Stimulated activated CD8-positive, alpha-beta memory T cell treated with anti-CD3 and anti-CD28 coated beads, Interleukin-12 subunit alpha, Interleukin-12 subunit beta, amount 100 ng/mL, for 1 hour (primary cell): ENCODE results near the gene MACROD1.

Experiments
- DNase-seq: peaks from one replicate; pipeline ENCODE4 v3.0.0-alpha.2; 2020; ENCODE audit warnings: low read depth

MACROD1 gene

DNA sequence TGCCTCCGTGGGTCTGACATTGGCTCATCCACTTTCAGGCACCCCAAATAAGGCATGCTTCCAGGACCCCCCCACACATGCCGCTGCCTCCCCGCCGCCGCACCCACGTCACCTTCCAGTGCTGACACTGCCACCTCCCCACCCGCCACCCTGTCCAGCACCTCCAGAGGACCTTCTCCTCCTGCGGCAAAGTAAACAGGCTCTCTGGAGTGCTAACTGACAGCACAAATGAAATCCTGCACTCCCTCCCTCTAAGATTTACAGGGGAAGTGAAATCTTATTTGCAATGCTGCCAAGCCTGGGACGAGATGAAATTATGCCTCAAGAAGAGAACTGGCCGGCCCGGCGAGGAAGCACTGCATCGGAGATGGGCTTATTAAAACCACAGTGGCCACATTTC is 35.3 kb downstream of the MACROD1 start:
- DNase-seq = no peak

DNA sequence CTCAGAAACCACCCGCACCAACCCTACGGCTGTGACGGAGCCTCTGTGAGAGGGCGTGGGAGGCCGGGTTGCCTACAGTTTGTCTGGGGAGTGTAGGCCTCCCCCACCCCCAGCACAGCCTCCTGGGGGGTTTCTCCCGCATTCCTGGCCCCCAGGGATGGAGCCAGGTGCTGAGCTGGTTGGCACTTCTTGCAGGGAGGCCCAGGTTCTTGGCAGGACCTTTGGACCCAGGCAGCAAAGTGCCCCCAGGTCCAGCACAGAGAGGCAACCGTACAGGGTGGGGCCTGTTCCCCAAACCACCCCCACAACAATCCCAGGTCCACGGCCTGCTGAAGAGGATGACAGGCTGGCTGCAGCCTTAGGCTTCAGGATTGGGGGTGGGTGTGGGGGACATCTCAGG is 36.5 kb downstream of the MACROD1 start:
- DNase-seq = no peak

DNA sequence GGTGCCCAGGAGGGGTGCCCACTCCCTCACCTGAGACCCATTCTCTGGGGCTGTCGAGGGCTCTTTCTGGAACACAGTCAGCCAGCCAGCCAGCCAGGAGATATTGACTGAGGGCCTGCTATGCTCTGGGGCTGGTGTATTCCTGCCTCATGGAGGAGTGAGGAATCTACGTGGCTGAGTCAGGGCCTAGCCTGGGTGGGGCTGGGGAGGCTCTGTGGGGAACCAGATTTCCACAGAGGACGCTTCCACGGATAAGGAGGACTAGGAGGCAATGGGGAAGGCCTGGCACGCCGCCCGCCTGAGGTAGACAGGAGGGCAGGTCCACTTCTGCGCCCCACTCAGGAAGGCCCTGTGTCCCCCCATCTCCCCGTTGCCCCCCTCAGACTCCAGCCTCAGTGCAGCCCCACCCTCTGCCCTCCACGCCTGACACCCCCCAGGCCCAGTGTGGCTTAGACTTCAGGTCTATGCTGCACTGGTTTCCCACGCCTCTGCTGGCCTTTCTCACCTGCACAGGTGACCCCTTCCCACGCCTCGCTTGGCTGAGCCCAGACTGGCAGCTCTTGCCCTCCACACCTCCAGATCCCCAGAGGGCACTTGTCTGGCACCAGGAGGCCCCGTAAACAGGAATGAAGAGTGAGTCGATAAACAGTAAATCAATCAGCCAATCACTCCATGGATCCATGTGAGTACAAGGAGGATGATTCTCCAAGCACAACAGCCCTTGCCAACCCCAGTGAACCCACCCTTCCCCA is 37.5 kb downstream of the MACROD1 start:
- DNase-seq = no peak

DNA sequence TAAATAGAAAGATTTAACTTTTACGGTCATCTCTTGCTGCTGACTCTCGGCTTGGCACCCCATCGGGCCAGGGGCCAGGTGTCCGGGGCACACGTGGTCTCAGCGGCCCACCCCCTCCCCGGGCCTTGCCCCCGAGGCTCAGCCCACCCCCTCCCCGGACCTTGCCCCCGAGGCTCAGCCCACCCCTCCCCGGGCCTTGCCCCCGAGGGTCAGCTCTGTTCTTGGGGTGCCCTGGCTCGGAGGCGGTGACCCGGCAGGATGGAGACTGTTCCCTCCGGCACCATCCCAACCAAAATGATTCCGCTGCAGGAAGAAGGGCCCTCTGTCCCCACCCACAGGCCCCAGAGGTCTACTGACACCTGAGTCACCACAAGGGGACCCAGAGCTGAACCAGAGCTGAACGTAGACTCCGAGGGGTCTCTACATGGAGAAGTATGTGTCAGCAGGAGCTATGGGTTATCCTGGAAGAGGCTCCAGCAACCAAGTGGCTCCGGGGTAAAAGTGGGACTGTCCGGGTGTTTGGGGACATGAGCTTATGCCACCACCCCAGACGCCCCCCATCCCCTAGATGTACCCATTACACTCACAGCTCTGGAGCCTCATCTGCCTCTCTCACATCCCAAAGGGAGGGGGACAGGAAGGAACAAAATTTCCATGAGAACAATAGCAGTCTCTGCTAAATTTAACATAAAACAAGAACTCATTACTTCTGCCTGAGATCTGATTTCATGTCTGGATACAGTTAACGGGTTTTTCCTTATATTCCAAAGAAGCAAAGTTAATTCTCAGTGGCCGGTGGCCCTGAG is 38.4 kb downstream of the MACROD1 start:
- no peak for DNase-seq

DNA sequence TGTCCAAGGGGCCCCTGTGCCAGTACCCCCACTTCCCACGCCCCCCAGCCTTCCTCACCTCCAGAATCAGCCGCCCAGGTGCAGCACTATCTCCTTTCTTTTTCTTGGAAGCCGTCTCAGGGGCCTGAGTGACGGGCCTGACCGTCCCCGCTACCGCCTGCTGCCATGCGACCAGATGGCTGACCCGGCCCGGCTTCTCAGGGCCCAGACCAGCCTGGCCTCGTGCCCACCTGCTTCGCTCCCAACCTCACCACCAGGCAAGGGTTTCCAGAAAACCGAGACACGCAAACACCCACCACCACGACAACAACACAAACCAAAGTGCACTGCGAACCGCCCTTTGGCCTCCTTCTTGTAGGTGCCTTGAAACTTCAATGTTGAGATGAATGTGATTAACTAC is 39.1 kb downstream of the MACROD1 start:
- DNase-seq = no peak

DNA sequence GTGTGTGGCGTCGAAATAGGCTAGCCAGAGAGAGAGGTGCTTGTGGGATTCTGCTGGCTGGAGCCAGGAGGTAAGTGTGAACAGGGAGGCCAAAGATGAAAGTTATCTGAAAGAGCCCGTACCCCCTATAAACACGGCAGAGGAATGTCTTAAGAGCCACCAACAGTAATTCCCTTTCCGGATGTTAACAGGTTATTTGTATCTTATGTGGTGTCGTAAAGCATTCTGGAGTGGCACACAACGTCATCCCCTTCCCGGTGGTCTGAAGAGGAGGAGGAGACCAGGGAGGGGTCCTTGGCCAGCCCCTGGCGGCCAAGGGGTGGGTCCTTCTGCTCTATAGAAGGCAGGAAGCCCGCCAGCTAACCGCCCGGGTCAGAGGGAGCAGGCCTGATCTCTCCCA is 39.5 kb downstream of the MACROD1 start:
- no peak for DNase-seq

DNA sequence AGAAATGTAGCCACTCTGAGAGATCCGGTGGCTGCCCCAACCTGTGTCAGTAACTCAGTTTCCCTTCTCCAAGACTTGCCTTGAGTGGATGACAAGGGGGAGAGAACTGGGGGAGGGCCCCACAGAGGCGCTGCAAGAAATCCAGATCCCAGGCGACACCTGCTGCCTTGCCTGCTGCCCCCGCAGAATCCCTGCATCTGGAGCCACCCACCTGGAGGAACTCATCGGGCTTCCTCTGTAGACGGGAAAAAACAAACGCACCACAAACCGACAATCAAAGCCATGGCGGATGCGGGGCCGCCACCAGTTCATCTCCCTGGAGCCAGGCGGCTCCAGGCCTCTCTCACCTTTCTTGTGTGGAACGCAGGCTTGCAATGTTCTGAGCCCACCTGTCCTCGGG is 40.2 kb downstream of the MACROD1 start:
- DNase-seq = no peak

DNA sequence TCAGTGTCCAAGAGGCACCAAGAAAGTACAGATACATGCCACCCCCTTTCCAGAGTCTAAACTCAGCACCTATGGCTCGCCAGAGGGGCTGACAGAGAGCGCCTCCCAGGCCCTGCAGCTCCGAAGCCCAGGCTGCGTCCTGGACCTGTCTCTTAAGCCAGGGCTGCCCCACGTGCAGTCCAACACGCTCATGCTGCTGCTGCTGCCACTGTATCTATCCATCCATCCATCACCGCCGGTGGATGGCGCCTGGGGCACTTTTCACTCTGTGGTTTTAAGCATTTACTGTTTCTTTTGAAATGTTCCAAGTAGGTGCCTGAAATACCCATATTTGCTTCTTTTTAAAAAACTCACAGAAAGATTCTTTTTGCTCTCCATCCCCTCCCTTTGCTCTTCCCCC is 41.8 kb downstream of the MACROD1 start:
- no peak for DNase-seq

DNA sequence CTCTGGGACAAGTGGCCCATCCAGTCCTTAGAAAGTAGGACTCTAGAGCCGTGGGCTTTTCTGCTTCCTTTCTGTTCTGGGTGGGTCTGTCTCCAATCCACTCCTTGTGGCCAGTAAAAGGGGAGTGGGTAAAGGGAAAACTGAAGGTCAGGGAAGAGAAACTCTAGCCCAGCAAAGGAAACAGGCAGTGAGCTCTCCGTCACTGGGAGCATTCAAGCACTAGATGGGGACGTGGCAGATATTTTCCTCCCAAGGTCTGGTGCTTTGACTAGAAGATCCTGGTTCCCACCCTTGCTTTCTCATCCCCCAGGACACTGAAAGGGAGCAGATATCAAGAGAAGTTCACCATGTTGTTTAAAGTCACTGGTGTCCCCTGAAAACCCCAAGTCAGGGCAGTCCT is 42.2 kb downstream of the MACROD1 start:
- DNase-seq = no peak

DNA sequence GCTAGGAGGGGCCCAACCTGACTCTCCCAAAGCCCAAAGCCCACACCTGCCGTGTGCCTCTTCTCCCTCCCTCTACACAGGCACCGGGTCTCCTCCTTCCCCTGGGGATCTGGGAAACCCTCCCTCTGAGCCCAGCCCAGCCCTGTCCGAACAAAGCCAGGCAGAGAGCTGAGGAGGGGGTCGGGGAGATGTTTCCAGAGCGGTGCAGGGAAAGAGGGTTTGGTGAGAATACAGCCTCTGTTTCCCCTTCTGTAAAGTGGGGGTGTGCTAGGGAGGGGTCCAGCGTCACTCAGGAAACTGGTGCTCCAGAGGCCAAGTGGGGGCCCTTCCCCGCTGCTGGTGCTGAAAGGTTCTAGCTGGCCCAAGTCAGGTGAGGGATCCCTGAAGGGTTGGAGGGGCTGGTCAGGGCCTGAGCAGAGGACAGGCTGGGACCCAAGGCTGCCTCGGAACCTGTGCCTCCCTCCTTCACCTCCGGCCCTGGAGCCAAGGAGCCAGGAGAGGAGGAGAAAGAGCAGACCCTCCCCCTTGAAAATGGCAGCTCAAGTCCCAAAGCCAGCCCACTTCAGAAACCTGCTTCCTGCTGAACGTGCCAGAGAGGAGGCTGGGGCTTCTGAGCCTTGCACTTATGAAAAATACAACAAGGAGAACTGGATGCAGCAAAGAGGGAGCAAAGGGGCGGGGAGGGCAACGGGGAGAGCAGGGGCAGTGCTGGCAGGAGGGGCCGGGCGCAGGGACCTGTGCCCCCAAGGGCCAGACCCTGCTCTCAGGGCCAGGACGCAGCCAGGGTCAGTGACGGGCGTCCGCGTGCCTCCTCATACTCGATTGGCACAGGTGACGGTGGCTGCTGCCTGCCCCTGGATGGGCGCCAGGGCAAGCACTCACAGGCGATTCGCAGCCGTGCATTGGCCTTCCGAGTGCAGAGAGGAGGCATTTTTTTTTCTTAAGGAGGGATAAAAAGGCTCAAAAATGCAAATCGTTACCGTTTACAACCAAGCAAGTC is 43.2 kb downstream of the MACROD1 start:
- no peak for DNase-seq

DNA sequence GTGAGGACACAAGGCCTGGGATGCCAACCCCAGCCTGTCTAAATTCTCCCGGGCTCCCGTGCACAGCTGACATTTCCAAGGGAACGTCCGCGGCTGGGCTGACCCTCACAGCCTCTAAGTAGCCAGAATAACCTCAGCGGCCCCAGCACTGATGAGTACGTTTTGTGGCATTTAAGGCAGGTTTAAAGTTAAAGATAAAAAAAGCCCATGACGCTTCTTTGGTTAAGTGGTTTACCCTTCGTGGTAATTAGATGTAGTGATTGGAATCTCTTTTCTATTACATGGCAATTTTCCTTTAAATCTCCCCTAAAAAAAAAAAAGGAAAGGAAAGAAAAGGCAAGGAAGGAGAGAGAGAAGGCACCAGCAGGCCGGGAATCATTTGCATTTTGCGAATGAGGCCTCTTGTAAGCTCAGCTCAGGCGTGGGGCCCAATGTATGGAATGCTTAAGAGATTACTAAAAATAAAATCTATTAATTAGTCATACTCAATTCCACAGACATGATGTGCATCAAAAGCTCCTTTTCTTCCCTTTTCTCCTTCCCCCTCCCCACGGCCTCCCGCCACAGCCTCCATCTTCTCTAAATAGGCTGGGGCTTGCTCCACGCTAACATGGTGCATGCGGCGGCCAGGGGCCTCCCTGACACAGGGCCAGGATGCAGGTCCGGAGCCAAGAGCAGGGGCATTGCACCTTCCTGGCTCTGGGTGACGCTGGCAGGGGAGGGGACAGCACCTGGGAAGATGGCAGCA is 44.1 kb downstream of the MACROD1 start:
- DNase-seq = no peak

DNA sequence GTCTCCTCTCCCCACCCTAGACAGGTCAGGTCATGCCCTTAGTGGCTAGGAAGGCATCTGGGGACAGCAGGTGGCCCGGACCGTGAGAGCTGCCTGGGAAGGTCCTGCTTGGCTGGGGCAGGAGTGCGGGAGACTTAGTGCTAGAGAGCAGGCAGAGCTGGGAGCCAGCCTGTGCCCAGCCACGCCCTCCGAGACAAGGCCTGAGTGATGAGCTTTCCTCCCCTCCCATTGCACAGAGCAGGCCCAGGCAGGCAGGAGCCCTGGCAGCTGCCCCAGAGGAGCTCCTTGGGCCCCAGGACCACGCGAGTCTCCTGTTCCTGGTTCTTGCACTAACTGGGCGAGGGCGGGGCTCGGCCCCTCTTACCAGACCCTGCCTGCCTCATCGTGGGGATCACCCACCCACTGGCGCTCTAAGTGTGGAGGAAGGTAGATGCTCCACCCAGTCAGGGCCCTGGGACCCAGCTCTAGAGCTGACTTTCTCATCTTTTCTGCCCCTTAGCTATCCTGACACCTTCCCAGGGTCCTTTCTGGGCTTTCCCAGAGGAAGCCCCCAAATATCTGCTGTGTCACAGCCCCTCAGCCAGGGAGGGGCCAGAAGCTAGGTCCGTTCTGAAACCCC is 44.9 kb downstream of the MACROD1 start:
- DNase-seq = no peak

DNA sequence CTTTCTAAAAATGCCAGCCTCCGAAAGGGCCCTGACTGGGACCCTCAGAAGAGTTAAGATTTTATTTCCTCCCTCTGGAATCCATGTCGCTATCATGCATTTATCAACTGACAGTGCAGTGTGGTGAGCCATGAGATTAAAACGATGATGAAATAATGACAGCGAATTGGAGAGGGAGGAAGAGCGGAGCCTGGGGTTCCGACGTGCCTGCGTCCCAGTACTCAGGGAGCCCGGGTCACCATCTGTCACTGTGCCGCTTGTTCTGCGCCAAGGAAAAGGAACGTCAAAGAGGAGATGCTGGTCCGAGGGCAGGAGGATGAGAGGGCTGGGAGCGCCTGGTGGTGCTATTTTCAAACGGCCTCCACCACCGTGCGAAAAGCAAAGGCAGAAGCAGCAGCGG is 46.2 kb downstream of the MACROD1 start:
- no peak for DNase-seq

DNA sequence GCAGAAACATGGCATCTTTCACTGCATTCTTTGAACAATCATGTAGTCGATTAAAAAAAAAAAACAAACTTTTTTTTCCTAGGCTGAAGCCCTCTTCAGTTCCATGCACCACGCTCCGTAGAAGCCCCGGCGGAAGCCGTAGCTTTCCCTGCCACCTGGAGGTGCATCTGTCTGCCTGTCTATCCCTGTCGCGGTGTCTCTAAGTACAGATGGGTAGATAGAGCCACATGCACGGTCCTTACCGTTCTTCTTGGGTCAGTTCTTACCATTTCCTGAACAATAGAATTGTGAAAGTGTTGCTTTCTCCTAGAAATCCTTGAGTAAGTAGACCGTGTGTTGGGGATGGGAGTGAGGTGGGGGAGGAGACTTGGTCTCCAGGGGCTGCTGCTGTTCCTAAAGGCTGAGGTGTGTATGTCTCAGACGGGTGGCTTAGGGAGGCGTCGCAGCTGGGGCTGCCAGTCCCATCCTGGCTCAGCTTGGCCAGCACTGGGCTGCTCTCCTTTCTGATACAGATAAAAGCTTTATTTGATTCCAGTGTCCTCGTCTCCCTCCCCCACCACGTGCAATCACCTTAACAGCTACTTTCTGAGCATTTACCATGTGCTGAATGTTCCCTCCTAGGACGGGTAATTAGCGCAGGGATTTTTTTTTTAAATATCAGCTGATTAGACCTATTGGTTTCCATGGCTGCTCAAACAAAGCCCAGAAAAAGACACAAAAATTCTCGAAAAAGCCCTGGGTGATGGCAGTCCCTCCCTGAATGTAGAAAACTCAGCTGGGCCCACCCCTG is 46.8 kb downstream of the MACROD1 start:
- no peak for DNase-seq

DNA sequence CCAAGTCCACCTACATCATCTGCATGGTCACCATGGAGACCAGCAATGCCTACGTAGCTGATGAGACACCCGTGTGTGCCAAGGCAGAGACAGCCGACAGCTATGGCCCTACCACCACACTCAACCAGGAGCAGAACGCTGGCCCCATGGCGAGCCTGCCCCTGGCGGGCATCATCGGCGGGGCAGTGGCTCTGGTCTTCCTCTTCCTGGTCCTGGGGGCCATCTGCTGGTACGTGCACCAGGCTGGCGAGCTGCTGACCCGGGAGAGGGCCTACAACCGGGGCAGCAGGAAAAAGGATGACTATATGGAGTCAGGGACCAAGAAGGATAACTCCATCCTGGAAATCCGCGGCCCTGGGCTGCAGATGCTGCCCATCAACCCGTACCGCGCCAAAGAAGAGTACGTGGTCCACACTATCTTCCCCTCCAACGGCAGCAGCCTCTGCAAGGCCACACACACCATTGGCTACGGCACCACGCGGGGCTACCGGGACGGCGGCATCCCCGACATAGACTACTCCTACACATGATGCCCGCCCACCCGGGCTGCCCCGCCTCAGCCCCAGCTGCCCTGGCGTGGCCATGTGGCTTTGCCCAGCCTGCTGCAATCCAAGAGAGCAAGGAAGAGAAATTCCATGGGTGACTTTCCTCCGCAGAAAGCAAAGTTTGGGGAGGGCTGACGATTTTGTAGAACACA is 48.0 kb downstream of the MACROD1 start:
- no peak for DNase-seq

DNA sequence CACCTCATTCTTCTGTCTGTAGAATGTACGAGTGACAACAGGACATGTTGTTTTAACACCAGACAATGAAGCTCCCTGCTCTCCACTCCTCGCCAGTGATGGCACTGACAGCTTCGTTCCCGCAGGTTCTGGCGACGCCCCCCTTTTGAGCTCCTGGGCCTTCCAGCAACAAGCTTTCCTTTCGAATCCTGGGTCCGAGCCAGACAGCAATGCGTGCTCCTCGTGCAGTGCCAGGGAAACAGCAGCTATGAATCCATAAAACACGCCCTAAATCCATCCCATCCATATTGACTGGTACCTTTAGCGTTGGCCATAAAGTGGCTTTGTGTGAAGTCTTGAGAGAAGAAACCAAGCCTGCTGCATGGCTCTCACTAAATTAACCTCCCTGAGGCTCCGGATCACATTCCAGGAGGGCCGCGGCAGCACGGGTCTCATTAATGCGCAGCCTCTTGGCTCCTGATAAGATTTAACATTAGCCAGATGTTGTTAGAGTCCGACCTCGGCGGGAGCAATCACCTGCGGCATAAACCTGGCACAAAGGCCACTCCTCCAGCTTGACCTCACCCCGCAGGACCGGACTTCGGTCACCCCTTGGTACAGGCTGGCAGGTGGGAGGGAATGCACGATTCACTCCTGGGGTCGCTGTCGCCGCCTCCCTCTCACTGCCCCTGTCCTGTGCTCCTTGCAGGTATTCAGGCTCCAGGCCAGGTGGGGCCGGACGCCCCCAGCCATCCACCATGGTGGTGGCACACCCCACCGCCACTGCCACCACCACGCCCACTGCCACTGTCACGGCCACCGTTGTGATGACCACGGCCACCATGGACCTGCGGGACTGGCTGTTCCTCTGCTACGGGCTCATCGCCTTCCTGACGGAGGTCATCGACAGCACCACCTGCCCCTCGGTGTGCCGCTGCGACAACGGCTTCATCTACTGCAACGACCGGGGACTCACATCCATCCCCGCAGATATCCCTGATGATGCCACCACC is 50.1 kb downstream of the MACROD1 start:
- DNase-seq = no peak

DNA sequence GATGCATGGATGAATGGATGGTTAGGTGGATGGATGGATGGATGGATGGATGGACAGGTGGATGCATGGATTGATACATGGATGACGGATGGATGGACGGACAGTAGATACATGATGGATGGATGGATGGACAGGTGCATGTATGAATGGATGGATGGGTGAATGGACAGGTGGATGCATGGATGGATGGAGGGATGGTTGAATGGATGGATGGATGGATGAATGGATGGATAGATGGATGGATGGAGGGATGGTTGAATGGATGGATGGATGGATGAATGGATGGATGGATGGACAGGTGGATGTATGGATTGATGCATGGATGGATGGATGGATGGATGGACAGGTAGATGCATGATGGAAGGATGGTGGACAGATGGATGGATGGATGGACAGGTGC is 51.7 kb downstream of the MACROD1 start:
- DNase-seq = no peak

DNA sequence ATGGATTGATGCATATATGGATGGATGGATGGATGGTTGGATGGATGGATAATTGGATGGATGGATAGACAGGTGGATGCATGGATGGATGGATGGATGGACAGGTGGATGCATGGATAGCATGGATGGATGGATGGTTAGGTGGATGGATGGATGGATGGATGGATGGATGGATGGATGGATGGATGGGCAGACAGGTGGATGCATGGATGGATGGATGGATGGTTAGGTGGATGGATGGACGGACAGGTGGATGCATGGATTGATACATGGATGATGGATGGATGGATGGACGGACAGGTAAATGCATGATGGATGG is 52.5 kb downstream of the MACROD1 start:
- DNase-seq = no peak
